ENCODE data around the gene DDX60. TPM values are rescaled to one million over a fixed set of nuclear protein-coding genes. Genes with fewer than 3 reads are reported as not detected.

The DDX60 gene
- total RNA-seq, 1 experiment from 2014 or later: 6.3 TPM

DNA sequence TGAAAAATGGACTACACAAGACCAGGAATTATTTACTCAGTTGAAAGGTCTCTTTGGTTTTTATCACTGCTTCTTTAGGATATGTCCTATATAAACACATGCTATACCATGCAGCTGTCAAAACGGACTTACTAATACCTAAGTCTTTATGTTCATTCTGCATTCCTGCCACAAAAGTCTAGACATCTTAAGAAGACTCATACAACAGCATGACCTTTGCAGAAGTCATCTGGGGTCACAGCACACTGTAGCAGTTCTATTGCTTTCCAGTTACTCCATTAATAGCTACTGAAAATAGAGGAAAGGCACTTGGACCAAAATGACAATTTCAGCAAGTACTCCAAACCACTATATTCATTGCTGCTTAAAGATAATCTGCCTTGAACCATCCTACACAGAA is 53.2 kb downstream of the DDX60 start:
- Histone ChIP-seq H3K9me3 (ENCODE audit: low read length) (no peaks in the 10 kb centered on the region), H3K9me2 (replicated peaks; ENCODE audit: low read length) (no peaks in the 10 kb centered on the region), H3K4me1 (ENCODE audit: insufficient read depth, low read length) (no peaks in the 10 kb centered on the region), H3K9ac (ENCODE audit: low read length) (no peak overlapping the region), H3K36me3 (ENCODE audit: low read depth, low read length) (no peaks in the 10 kb centered on the region), H3K27ac (ENCODE audit: low read length) (no peak overlapping the region), H3K4me3 (ENCODE audit: low read length) (no peak overlapping the region), H2AFZ (ENCODE audit: low read length) (no peak overlapping the region), H3K79me2 (ENCODE audit: low read length) (no peaks in the 10 kb centered on the region), H3K27me3 (ENCODE audit: low read length) (no peaks in the 10 kb centered on the region), H3K4me2 (ENCODE audit: low read length) (no peak overlapping the region), H4K20me1 (ENCODE audit: low read length) (no peaks in the 10 kb centered on the region), H3F3A (ENCODE audit: low read length, unreplicated experiment) (no peaks in the 10 kb centered on the region)
- ATAC-seq (no peak), DNase-seq (no peak)
- ChIA-PET POLR2A (ENCODE audit: unreplicated experiment) (no interaction called here), CTCF (no interaction called here)
- TF ChIP-seq, protein P1, sequence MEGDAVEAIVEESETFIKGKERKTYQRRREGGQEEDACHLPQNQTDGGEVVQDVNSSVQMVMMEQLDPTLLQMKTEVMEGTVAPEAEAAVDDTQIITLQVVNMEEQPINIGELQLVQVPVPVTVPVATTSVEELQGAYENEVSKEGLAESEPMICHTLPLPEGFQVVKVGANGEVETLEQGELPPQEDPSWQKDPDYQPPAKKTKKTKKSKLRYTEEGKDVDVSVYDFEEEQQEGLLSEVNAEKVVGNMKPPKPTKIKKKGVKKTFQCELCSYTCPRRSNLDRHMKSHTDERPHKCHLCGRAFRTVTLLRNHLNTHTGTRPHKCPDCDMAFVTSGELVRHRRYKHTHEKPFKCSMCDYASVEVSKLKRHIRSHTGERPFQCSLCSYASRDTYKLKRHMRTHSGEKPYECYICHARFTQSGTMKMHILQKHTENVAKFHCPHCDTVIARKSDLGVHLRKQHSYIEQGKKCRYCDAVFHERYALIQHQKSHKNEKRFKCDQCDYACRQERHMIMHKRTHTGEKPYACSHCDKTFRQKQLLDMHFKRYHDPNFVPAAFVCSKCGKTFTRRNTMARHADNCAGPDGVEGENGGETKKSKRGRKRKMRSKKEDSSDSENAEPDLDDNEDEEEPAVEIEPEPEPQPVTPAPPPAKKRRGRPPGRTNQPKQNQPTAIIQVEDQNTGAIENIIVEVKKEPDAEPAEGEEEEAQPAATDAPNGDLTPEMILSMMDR (conservative IDR thresholded peaks at IDR 0.05; ENCODE audit: low read depth, low read length): no peak
- TF ChIP-seq EZH2phosphoT487 (IDR thresholded peaks at IDR 0.05; ENCODE audit: borderline replicate concordance, low read length) (no peak), EZH2 (IDR thresholded peaks at IDR 0.05; ENCODE audit: low read length, unreplicated experiment) (no peak)
- intact Hi-C loops (cut with micrococcal nuclease): no loop called here
- BruUV-seq (replicated peaks): no TSS peak

DNA sequence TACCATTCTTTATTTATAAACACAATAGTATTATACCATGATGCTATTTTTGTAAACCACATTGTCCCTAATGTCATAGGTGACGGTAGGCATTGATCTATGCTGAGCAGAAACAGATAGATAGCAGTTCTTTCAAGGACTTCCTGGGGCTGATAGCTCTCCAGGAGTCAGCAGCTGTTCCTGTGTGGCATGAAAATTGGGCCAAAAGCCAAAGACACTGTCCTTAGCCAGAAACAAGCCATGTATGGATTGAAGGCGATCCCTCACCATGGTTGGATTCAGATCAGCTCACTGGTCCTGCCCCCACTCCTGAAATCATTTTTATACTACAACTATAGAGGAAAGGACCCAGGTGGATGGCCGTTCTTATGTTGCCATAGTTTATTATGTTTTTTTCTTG is 53.6 kb downstream of the DDX60 start:
- Histone ChIP-seq H4K20me1 (ENCODE audit: low read length) (no peaks in the 10 kb centered on the region), H2AFZ (ENCODE audit: low read length) (no peak overlapping the region), H3K79me2 (ENCODE audit: low read length) (no peaks in the 10 kb centered on the region), H3K4me3 (ENCODE audit: low read length) (no peak overlapping the region), H3K27ac (ENCODE audit: low read length) (no peak overlapping the region), H3K4me2 (ENCODE audit: low read length) (no peak overlapping the region), H3K36me3 (ENCODE audit: low read depth, low read length) (no peaks in the 10 kb centered on the region), H3K27me3 (ENCODE audit: low read length) (no peaks in the 10 kb centered on the region), H3K9ac (ENCODE audit: low read length) (no peak overlapping the region), H3K4me1 (ENCODE audit: insufficient read depth, low read length) (no peaks in the 10 kb centered on the region), H3K9me2 (replicated peaks; ENCODE audit: low read length) (no peaks in the 10 kb centered on the region), H3F3A (ENCODE audit: low read length, unreplicated experiment) (no peaks in the 10 kb centered on the region), H3K9me3 (ENCODE audit: low read length) (no peaks in the 10 kb centered on the region)
- no TSS peak for BruUV-seq (replicated peaks)
- ATAC-seq (no peak), DNase-seq (no peak)
- no peak for TF ChIP-seq EZH2 (IDR thresholded peaks at IDR 0.05; ENCODE audit: low read length, unreplicated experiment)
- TF ChIP-seq EZH2phosphoT487 (IDR thresholded peaks at IDR 0.05; ENCODE audit: borderline replicate concordance, low read length): no peak
- TF ChIP-seq, protein P1 (conservative IDR thresholded peaks at IDR 0.05; ENCODE audit: low read depth, low read length): no peak
- POLR2A ChIA-PET (ENCODE audit: unreplicated experiment): no interaction called here
- CTCF ChIA-PET: no interaction called here
- intact Hi-C loops (cut with micrococcal nuclease): no loop called here

DNA sequence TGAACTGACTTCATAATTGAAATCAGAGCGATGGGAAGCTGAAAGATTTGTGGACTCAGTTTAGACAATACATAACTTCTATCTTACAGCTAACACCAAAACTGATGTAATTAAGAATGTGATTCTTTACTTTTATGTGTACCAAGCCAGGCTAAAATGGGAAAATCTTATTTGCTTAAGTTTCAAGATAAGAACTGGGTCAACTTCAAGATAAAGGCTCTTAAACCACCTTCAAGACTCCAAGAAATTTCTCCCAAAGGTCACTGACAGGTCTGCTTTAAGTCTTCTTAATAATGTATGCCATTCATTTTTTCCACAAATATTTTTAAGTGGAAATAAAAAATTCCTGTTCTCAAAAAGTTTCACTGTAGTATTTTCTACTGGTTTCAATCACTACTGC is 55.5 kb downstream of the DDX60 start:
- Histone ChIP-seq H3K4me3 (ENCODE audit: low read length) (no peak overlapping the region), H3K9me2 (replicated peaks; ENCODE audit: low read length) (no peaks in the 10 kb centered on the region), H3K9ac (ENCODE audit: low read length) (no peak overlapping the region), H3K27ac (ENCODE audit: low read length) (no peak overlapping the region), H3K27me3 (ENCODE audit: low read length) (no peaks in the 10 kb centered on the region), H3K79me2 (ENCODE audit: low read length) (no peaks in the 10 kb centered on the region), H3K4me2 (ENCODE audit: low read length) (no peak overlapping the region), H4K20me1 (ENCODE audit: low read length) (no peaks in the 10 kb centered on the region), H3K4me1 (ENCODE audit: insufficient read depth, low read length) (no peaks in the 10 kb centered on the region), H3K36me3 (ENCODE audit: low read depth, low read length) (no peaks in the 10 kb centered on the region), H3K9me3 (ENCODE audit: low read length) (no peaks in the 10 kb centered on the region), H2AFZ (ENCODE audit: low read length) (no peak overlapping the region), H3F3A (ENCODE audit: low read length, unreplicated experiment) (no peaks in the 10 kb centered on the region)
- TF ChIP-seq EZH2phosphoT487 (IDR thresholded peaks at IDR 0.05; ENCODE audit: borderline replicate concordance, low read length) (no peak), EZH2 (IDR thresholded peaks at IDR 0.05; ENCODE audit: low read length, unreplicated experiment) (no peak)
- TF ChIP-seq, protein P1 (conservative IDR thresholded peaks at IDR 0.05; ENCODE audit: low read depth, low read length): no peak
- no TSS peak for BruUV-seq (replicated peaks)
- intact Hi-C loops (cut with micrococcal nuclease): no loop called here
- ATAC-seq (no peak), DNase-seq (no peak)
- POLR2A ChIA-PET (ENCODE audit: unreplicated experiment): no interaction called here
- CTCF ChIA-PET: no interaction called here

Measured in PC-3 (cell line).